Peyer's patch (tissue), 4 donors: ENCODE measurements around the gene IRF2. TPM values are rescaled to one million over a fixed set of nuclear protein-coding genes. Genes with fewer than 3 reads are reported as not detected.

Source experiments
- DNase-seq, 3 donors: peaks; one replicate each; pipeline ENCODE4 v3.0.0-alpha.2; 2017 to 2019
- H3K27ac ChIP-seq, 4 donors: fragments of 200-600 bp; sonication (generic); one replicate each; pipeline ENCODE4 v1.5.1; 2016 to 2019
- H3K27me3 ChIP-seq, 2 donors: fragments of 200-600 bp; sonication (generic); one replicate each; pipeline ENCODE4 v1.5.1; 2019
- H3K36me3 ChIP-seq, 3 donors: fragments of 200-600 bp; sonication (generic); one replicate each; pipeline ENCODE4 v1.5.1; 2016 to 2019
- H3K4me1 ChIP-seq, 4 donors: fragments of 200-600 bp; sonication (generic); one replicate each; pipeline ENCODE4 v1.5.1; 2016 to 2019
- H3K4me3 ChIP-seq, 4 donors: fragments of 200-600 bp; sonication (generic); 1 replicate in 3 of 4; 2 replicates in 1 of 4; pipeline ENCODE4 v1.5.1; 2016 to 2019; ENCODE audit warnings: mild to moderate bottlenecking in 1 of 4
- H3K9me3 ChIP-seq, 4 donors: fragments of 200-600 bp; sonication (generic); one replicate each; pipeline ENCODE4 v1.5.1; 2016 to 2019; ENCODE audit warnings: mild to moderate bottlenecking in 1 of 4
- POLR2A ChIP-seq, 2 donors: fragments of 450-650 bp; IDR thresholded peaks; one replicate each; pipeline ENCODE4 v1.5.1; 2017; ENCODE audit warnings: antibody characterized with exemption in 2 of 2, mild to moderate bottlenecking in 2 of 2, moderate library complexity in 2 of 2
- total RNA-seq, 4 donors: library from RNA; depleted of rRNA; stranded (reverse); fragments of >200 nt; gene quantifications; one replicate each; pipeline ENCODE4 v1.1.0, GENCODE V29; 2016
- TF ChIP-seq, protein P1 (sequence below), 6 experiments: fragments of 450-650 bp in 4 of 6; fragments of 200-600 bp in 2 of 6; sonication (generic) in 1 of 6; IDR thresholded peaks; one replicate each; pipeline ENCODE4 v1.5.1; 2017 to 2019; ENCODE audit warnings: antibody characterized with exemption in 6 of 6, mild to moderate bottlenecking in 3 of 6, moderate library complexity in 1 of 6

Gene IRF2
- total RNA-seq, 4 donors from 2014 or later = 28.0 to 42.8 (median 39.2) TPM

DNA sequence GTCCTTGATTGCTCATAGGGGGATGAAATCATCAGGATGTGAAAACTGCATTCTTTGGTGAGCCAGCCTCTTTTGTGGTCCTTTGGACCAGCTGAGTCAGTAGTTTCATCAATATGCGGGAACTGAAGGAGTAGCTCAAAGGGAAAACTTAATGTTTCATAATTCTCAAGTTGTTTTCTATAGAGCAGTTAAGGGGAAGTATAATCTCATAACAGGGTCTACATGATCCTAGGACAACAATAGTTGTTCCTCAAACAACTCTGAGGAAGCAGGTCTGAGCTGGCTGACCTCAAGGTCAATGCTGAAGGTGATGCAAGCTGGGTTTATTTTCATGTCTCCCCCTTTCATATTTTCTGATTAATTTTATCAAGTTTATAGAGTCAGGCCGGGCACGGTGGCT lies 36.1 kb upstream of the IRF2 start:
- peaks cover 0 to 6% (median 2%) of the 10 kb centered on the region in 4 donors for H3K4me1 ChIP-seq
- no peak for TF ChIP-seq POLR2A (IDR thresholded peaks at IDR 0.05)
- TF ChIP-seq, protein P1, sequence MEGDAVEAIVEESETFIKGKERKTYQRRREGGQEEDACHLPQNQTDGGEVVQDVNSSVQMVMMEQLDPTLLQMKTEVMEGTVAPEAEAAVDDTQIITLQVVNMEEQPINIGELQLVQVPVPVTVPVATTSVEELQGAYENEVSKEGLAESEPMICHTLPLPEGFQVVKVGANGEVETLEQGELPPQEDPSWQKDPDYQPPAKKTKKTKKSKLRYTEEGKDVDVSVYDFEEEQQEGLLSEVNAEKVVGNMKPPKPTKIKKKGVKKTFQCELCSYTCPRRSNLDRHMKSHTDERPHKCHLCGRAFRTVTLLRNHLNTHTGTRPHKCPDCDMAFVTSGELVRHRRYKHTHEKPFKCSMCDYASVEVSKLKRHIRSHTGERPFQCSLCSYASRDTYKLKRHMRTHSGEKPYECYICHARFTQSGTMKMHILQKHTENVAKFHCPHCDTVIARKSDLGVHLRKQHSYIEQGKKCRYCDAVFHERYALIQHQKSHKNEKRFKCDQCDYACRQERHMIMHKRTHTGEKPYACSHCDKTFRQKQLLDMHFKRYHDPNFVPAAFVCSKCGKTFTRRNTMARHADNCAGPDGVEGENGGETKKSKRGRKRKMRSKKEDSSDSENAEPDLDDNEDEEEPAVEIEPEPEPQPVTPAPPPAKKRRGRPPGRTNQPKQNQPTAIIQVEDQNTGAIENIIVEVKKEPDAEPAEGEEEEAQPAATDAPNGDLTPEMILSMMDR (IDR thresholded peaks at IDR 0.05) = no peak
- H3K27me3 ChIP-seq = no peaks in the 10 kb centered on the region
- H3K4me3 ChIP-seq = no peak overlapping the region
- H3K9me3 ChIP-seq = no peaks in the 10 kb centered on the region
- no peaks in the 10 kb centered on the region for H3K36me3 ChIP-seq
- DNase-seq = no peak
- no peak overlapping the region for H3K27ac ChIP-seq

- no peaks in the 10 kb centered on the region for H3K36me3 ChIP-seq
- peaks cover 0 to 16% (median 5%) of the 10 kb centered on the region in 4 donors for H3K4me1 ChIP-seq
- DNase-seq = peak in 2 of 3 donors; percentile 68 to 77
- H3K27me3 ChIP-seq = no peaks in the 10 kb centered on the region
- H3K27ac ChIP-seq = peak overlapping the region in 1 of 4 donors; percentile 58
- TF ChIP-seq POLR2A (IDR thresholded peaks at IDR 0.05) = no peak
- TF ChIP-seq, protein P1 (IDR thresholded peaks at IDR 0.05) = peak in 5 of 6 experiments; percentile 13 to 31 (median 21)
- no peak overlapping the region for H3K4me3 ChIP-seq
- H3K9me3 ChIP-seq = no peaks in the 10 kb centered on the region
Measured at GRCh38 chr4:184506527-184507121, 32.3 kb upstream of the IRF2 start.

- DNase-seq = no peak
- Histone ChIP-seq H3K36me3 (no peaks in the 10 kb centered on the region), H3K4me1 (peaks cover 0 to 16% (median 5%) of the 10 kb centered on the region in 4 donors), H3K9me3 (no peaks in the 10 kb centered on the region), H3K27ac (peak overlapping the region in 1 of 4 donors; percentile 53), H3K4me3 (no peak overlapping the region), H3K27me3 (no peaks in the 10 kb centered on the region)
- TF ChIP-seq, protein P1 (IDR thresholded peaks at IDR 0.05) = no peak
- TF ChIP-seq POLR2A (IDR thresholded peaks at IDR 0.05) = no peak
Measured at GRCh38 chr4:184504385-184504784, 30.0 kb upstream of the IRF2 start.

- peaks cover 0 to 16% (median 5%) of the 10 kb centered on the region in 4 donors for H3K4me1 ChIP-seq
- no peak for TF ChIP-seq POLR2A (IDR thresholded peaks at IDR 0.05)
- TF ChIP-seq, protein P1 (IDR thresholded peaks at IDR 0.05) = no peak
- peak overlapping the region in 1 of 4 donors; percentile 53 for H3K27ac ChIP-seq
- no peak overlapping the region for H3K4me3 ChIP-seq
- DNase-seq = peak in 1 of 3 donors; percentile 47
- no peaks in the 10 kb centered on the region for H3K9me3 ChIP-seq
- H3K36me3 ChIP-seq = no peaks in the 10 kb centered on the region
- no peaks in the 10 kb centered on the region for H3K27me3 ChIP-seq
Measured at GRCh38 chr4:184503869-184504300, 29.5 kb upstream of the IRF2 start.

GRCh38 chr4:184500748-184501589 lies 26.6 kb upstream of the IRF2 start:
- no peak overlapping the region for H3K4me3 ChIP-seq
- H3K4me1 ChIP-seq = peaks cover 0 to 16% (median 3%) of the 10 kb centered on the region in 4 donors
- H3K36me3 ChIP-seq = no peaks in the 10 kb centered on the region
- no peaks in the 10 kb centered on the region for H3K27me3 ChIP-seq
- H3K27ac ChIP-seq = no peak overlapping the region
- H3K9me3 ChIP-seq = no peaks in the 10 kb centered on the region
- no peak for DNase-seq
- TF ChIP-seq POLR2A (IDR thresholded peaks at IDR 0.05) = no peak
- TF ChIP-seq, protein P1 (IDR thresholded peaks at IDR 0.05) = no peak
